OCI-LY1 (cell line): ENCODE measurements around the gene PIP5K1C.

Source experiments
- H2AFZ ChIP-seq: fragments of 200-600 bp; sonication (generic), shearing (Covaris generic); 2 replicates; pipeline ENCODE4 v1.6.0; 2014; ENCODE audit warnings: antibody characterized with exemption, mild to moderate bottlenecking, low read length
- H3F3A ChIP-seq: fragments of 200-600 bp; sonication (generic), shearing (Covaris generic); 2 replicates; pipeline ENCODE4 v1.6.0; 2014; ENCODE audit warnings: mild to moderate bottlenecking, antibody characterized with exemption, low read length, moderate library complexity; ENCODE audit not compliant: insufficient read depth
- H3K27ac ChIP-seq: fragments of 200-600 bp; sonication (generic); 2 replicates; pipeline ENCODE4 v1.5.1; 2014; ENCODE audit warnings: low read length, mixed run types, mild to moderate bottlenecking, low read depth; ENCODE audit not compliant: poor library complexity, severe bottlenecking
- H3K27me3 ChIP-seq: fragments of 200-600 bp; sonication (generic); 2 replicates; pipeline ENCODE4 v1.6.0; 2014; ENCODE audit warnings: antibody characterized with exemption, mild to moderate bottlenecking, low read length, moderate library complexity; ENCODE audit not compliant: insufficient read depth
- H3K36me3 ChIP-seq: fragments of 200-600 bp; sonication (generic); 2 replicates; pipeline ENCODE4 v1.6.1; 2014; ENCODE audit warnings: mild to moderate bottlenecking, antibody characterized with exemption, low read length, moderate library complexity, mixed read lengths; ENCODE audit not compliant: insufficient read depth
- H3K4me1 ChIP-seq: fragments of 200-600 bp; sonication (generic); 2 replicates; pipeline ENCODE4 v1.5.1; 2014; ENCODE audit warnings: mild to moderate bottlenecking, low read length, moderate library complexity; ENCODE audit not compliant: insufficient read depth, severe bottlenecking
- H3K4me2 ChIP-seq: fragments of 200-600 bp; sonication (generic), shearing (Covaris generic); 2 replicates; pipeline ENCODE4 v1.6.1; 2014; ENCODE audit warnings: low read length
- H3K4me3 ChIP-seq: fragments of 200-600 bp; sonication (generic); 2 replicates; pipeline ENCODE4 v1.5.1; 2014; ENCODE audit warnings: low read length, low read depth, mild to moderate bottlenecking, mixed read lengths; ENCODE audit not compliant: poor library complexity, severe bottlenecking
- H3K79me2 ChIP-seq: fragments of 200-600 bp; shearing (Covaris generic); 2 replicates; pipeline ENCODE4 v1.6.1; 2016; ENCODE audit warnings: mixed run types, low read length, mixed read lengths; ENCODE audit not compliant: insufficient read depth
- H3K9ac ChIP-seq: fragments of 200-600 bp; sonication (generic), shearing (Covaris generic); 2 replicates; pipeline ENCODE4 v1.6.1; 2014; ENCODE audit warnings: mild to moderate bottlenecking, low read length, mixed read lengths
- H3K9me2 ChIP-seq: fragments of 200-600 bp; sonication (generic), shearing (Covaris generic); 2 replicates; pipeline ENCODE4 v1.6.1; 2014; ENCODE audit warnings: low read depth, mild to moderate bottlenecking, low read length, mixed read lengths
- H3K9me3 ChIP-seq: fragments of 200-600 bp; shearing (Covaris generic); 2 replicates; pipeline ENCODE4 v1.6.1; 2014; ENCODE audit warnings: low read length, mixed read lengths
- H4K20me1 ChIP-seq: fragments of 200-600 bp; sonication (generic), shearing (Covaris generic); 2 replicates; pipeline ENCODE4 v1.6.0; 2016; ENCODE audit warnings: mild to moderate bottlenecking, low read length; ENCODE audit not compliant: insufficient read depth
- EZH2 ChIP-seq: fragments of 200-600 bp; sonication (generic), shearing (Covaris generic); IDR thresholded peaks from 2 replicates; pipeline ENCODE4 v1.8.0; 2017; ENCODE audit warnings: borderline replicate concordance, mixed run types, mild to moderate bottlenecking, antibody characterized with exemption, low read length, moderate library complexity, mixed read lengths
- TF ChIP-seq, protein P1 (sequence below): fragments of 200-600 bp; sonication (generic), shearing (Covaris generic); IDR thresholded peaks from 2 replicates; pipeline ENCODE4 v1.5.1; 2017; ENCODE audit warnings: mild to moderate bottlenecking, antibody characterized with exemption, low read length, moderate library complexity, mixed read lengths

The PIP5K1C gene

DNA sequence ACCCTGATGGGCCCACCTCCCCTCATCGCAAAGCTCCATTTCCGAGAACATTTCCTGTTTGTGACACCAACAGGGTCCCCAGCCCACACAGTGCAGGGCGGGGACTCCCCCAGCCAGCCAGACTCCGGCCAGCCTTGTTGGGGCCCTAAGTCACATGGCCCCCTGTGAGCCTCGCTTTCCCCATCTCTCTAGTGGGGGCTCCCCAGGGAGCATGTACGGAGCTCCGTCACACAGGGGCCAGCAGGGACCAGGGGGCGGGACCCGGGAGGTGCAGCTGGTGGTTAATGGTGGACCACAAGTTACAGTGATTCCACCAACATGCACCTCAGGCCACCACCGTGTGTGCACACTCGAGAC is 95.3 kb downstream of the PIP5K1C start:
- H3K4me3 ChIP-seq: no peak overlapping the region
- no peaks in the 10 kb centered on the region for H3F3A ChIP-seq
- H3K27ac ChIP-seq: no peak overlapping the region
- TF ChIP-seq EZH2: no peak
- TF ChIP-seq, protein P1, sequence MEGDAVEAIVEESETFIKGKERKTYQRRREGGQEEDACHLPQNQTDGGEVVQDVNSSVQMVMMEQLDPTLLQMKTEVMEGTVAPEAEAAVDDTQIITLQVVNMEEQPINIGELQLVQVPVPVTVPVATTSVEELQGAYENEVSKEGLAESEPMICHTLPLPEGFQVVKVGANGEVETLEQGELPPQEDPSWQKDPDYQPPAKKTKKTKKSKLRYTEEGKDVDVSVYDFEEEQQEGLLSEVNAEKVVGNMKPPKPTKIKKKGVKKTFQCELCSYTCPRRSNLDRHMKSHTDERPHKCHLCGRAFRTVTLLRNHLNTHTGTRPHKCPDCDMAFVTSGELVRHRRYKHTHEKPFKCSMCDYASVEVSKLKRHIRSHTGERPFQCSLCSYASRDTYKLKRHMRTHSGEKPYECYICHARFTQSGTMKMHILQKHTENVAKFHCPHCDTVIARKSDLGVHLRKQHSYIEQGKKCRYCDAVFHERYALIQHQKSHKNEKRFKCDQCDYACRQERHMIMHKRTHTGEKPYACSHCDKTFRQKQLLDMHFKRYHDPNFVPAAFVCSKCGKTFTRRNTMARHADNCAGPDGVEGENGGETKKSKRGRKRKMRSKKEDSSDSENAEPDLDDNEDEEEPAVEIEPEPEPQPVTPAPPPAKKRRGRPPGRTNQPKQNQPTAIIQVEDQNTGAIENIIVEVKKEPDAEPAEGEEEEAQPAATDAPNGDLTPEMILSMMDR: no peak
- no peaks in the 10 kb centered on the region for H4K20me1 ChIP-seq
- H3K27me3 ChIP-seq: no peaks in the 10 kb centered on the region; the same call in 1 of the 2 replicates
- no peaks in the 10 kb centered on the region for H3K79me2 ChIP-seq
- peaks cover 10% of the 10 kb centered on the region for H3K4me1 ChIP-seq
- H3K9ac ChIP-seq: no peak overlapping the region
- H3K36me3 ChIP-seq: 0 out of 2 replicates have a peak, but pooled peaks cover under 1% of the 10 kb centered on the region
- no peaks in the 10 kb centered on the region for H3K9me2 ChIP-seq
- no peak overlapping the region for H2AFZ ChIP-seq
- no peaks in the 10 kb centered on the region for H3K9me3 ChIP-seq
- no peak overlapping the region; the same call in 1 of the 2 replicates for H3K4me2 ChIP-seq

DNA sequence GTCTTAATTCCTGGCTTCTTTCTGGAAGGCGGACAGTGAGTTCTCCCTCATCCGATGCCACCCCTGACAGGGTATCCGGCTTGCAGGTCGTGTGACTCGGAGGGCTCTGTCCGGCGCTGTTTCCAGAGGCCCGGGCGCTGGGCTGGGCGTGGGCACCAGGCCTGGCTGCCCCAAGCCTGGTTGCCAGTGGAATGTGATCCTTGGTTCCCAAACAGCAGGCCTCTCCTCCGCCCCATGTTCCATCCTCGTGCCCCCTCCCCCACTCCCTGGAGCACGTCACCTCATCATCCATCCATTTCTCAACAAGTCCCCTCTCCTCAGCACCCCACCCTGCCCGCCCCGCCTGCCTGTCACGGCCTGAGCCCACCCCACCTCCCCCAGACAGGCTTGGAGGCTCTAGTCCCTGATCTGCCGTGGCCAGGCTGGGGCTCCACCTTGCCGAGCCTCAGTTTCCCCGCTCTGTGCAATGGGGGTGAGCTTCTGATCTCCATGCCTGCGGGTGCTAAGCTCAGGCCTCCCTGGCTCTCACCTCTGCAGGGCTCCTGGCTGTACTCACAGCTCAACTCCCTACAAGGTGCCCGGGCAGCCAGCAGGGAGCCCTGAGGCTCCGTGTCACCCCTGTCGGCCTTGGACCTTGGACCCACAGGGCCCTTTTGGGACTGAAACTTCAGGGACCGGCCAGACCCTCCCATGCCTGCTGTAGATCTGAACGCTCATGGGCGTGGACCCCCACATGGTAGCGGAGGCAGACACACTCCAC is 95.9 kb downstream of the PIP5K1C start:
- Histone ChIP-seq H3F3A (no peaks in the 10 kb centered on the region), H4K20me1 (no peaks in the 10 kb centered on the region), H3K4me3 (no peak overlapping the region), H3K9me3 (no peaks in the 10 kb centered on the region), H3K27ac (no peak overlapping the region), H3K9me2 (no peaks in the 10 kb centered on the region), H3K27me3 (no peaks in the 10 kb centered on the region; the same call in 1 of the 2 replicates), H3K4me1 (peaks cover 10% of the 10 kb centered on the region), H3K79me2 (no peaks in the 10 kb centered on the region), H2AFZ (no peak overlapping the region), H3K4me2 (no peak overlapping the region; the same call in 1 of the 2 replicates), H3K9ac (no peak overlapping the region), H3K36me3 (no peaks in the 10 kb centered on the region)
- TF ChIP-seq EZH2: no peak
- TF ChIP-seq, protein P1: no peak

DNA sequence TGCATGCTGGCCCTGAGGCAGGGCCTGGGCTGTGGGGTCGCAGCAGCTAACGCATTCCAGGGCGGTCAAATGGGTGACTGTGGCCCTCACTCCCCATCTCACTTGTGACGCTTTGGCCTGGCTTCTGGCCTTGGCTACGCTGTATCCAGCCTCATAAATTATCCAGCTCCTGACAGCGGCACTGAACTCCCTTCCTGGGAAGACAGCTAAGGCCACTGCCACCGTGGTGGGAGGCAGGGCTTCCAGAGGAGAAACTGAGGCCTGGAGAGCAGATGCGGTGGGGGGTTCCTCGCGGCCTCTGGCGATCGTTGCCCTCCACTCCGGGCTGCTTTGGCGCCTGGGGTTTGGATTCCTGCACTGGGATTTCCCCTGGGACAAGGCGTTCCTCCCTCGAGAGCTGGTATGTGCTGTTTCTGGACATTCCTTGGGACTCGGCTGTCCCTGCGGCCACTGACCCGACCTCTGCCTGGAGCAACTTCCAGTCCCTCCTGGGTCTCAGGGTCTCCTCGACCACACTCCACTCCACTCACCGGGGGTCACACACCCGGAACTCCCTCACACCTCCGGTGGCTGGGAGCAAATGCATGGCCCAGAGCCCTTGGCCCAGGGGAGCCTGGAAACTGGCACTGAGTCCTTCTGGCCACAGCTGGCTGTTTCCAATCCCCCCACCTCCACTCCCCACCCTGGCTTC is 97.0 kb downstream of the PIP5K1C start:
- H3K9ac ChIP-seq: no peak overlapping the region
- H3K4me2 ChIP-seq: no peak overlapping the region
- H3K36me3 ChIP-seq: no peaks in the 10 kb centered on the region
- H2AFZ ChIP-seq: no peak overlapping the region
- H3K9me3 ChIP-seq: no peaks in the 10 kb centered on the region
- H4K20me1 ChIP-seq: no peaks in the 10 kb centered on the region
- H3K79me2 ChIP-seq: no peaks in the 10 kb centered on the region
- H3K27ac ChIP-seq: no peak overlapping the region
- H3F3A ChIP-seq: no peaks in the 10 kb centered on the region
- H3K9me2 ChIP-seq: no peaks in the 10 kb centered on the region
- peaks cover 10% of the 10 kb centered on the region for H3K4me1 ChIP-seq
- TF ChIP-seq, protein P1: no peak
- no peak for TF ChIP-seq EZH2
- H3K27me3 ChIP-seq: no peaks in the 10 kb centered on the region; the same call in 1 of the 2 replicates
- H3K4me3 ChIP-seq: no peak overlapping the region
